GM12878 (cell line): Measurements from ENCODE around the gene BZW2. TPM values are rescaled to one million over a fixed set of nuclear protein-coding genes. Genes with fewer than 3 reads are reported as not detected.

ENCODE experiments used
- ATAC-seq: fragments of 200-7000 bp; cut with Tn5 transposase; 3 replicates; pipeline ENCODE4 v1.9.1; 2020; ENCODE audit warnings: mild to moderate bottlenecking, moderate library complexity
- BruUV-seq: library from RNA; stranded (reverse); fragments of 400-500 nt; replicated peaks from 2 replicates; lab custom pipeline; 2021; lab: Mats Ljungman, UMichigan
- CTCF ChIA-PET: fragments of 300-600 bp; sonication (Branson Sonifier 250); formaldehyde crosslinking; extraction: SDS; loops from one replicate; lab custom pipeline; 2021; ENCODE audit warnings: inconsistent platforms; lab: Yijun Ruan, JAX
- POLR2A ChIA-PET: fragments of 350-600 bp; formaldehyde crosslinking; extraction: SDS; loops from one replicate; lab custom pipeline; 2021; ENCODE audit warnings: inconsistent platforms; lab: Charles Lee
- RAD21 ChIA-PET: fragments of 300-600 bp; sonication (Branson Sonifier 250); formaldehyde crosslinking; loops from one replicate; lab custom pipeline; 2023; ENCODE audit warnings: antibody characterized with exemption; ENCODE audit not compliant: unreplicated experiment; lab: Charles Lee
- SMC1A ChIA-PET: fragments of 300-600 bp; sonication (Branson Sonifier 250); formaldehyde crosslinking; loops from one replicate; lab custom pipeline; 2023; ENCODE audit not compliant: unreplicated experiment, uncharacterized antibody; lab: Charles Lee
- DNase-seq: peaks from one replicate; pipeline ENCODE4 v3.0.0-alpha.2; 2011; ENCODE audit warnings: low read depth, low spot score
- FAIRE-seq: peaks from 3 replicates; lab custom pipeline; 2011; peaks lifted over from hg19 to GRCh38; lab: Jason Lieb, UNC
- H2AFZ ChIP-seq: 2 replicates; pipeline ENCODE4 v1.6.0; 2011; ENCODE audit warnings: low read depth, low read length, control low read depth; ENCODE audit not compliant: control insufficient read depth
- H3K27ac ChIP-seq: 2 replicates; pipeline ENCODE4 v1.5.1; 2011; ENCODE audit warnings: control low read depth; ENCODE audit not compliant: control insufficient read depth, insufficient read depth
- H3K27me3 ChIP-seq, 2 experiments: replicated peaks in 1 of 2; 2 replicates each; pipeline versions ENCODE4 v1.6.0 to v1.6.1; 2011; ENCODE audit warnings: low read length in 1 of 2; ENCODE audit not compliant: control insufficient read depth in 2 of 2, insufficient read depth in 2 of 2
- H3K36me3 ChIP-seq, 2 experiments: 2 replicates each; pipeline ENCODE4 v1.5.1; 2011; ENCODE audit warnings: low read length in 1 of 2; ENCODE audit not compliant: control insufficient read depth in 2 of 2, insufficient read depth in 2 of 2
- H3K4me1 ChIP-seq: 2 replicates; pipeline ENCODE4 v1.6.1; 2011; ENCODE audit warnings: mild to moderate bottlenecking, low read length, moderate library complexity, mixed read lengths; ENCODE audit not compliant: control insufficient read depth, insufficient read depth
- H3K4me2 ChIP-seq: 2 replicates; pipeline ENCODE4 v1.6.0; 2011; ENCODE audit warnings: control low read depth; ENCODE audit not compliant: control insufficient read depth, insufficient read depth
- H3K4me3 ChIP-seq: fragments of 200-600 bp; sonication (generic); 2 replicates; pipeline ENCODE4 v1.5.1; 2016
- H3K79me2 ChIP-seq: 2 replicates; pipeline ENCODE4 v1.6.0; 2011; ENCODE audit warnings: low read length; ENCODE audit not compliant: control insufficient read depth, insufficient read depth
- H3K9ac ChIP-seq: 2 replicates; pipeline ENCODE4 v1.8.0; 2011; ENCODE audit warnings: low read length, control low read depth, mixed read lengths; ENCODE audit not compliant: control insufficient read depth, insufficient read depth
- H3K9me3 ChIP-seq: replicated peaks from 3 replicates; pipeline ENCODE4 v1.5.1; 2011; ENCODE audit warnings: mild to moderate bottlenecking, low read length; ENCODE audit not compliant: control insufficient read depth, insufficient read depth
- H4K20me1 ChIP-seq: 2 replicates; pipeline ENCODE4 v1.6.0; 2011; ENCODE audit not compliant: control insufficient read depth, insufficient read depth
- DPF2 ChIP-seq: fragments of 450-650 bp; IDR thresholded peaks from 2 replicates; pipeline ENCODE4 v1.6.1; 2017; ENCODE audit warnings: mild to moderate bottlenecking
- HDAC2 ChIP-seq: fragments of 200-600 bp; sonication (generic); IDR thresholded peaks from 2 replicates; pipeline ENCODE4 v1.6.1; 2017
- IRF4 ChIP-seq: IDR thresholded peaks from 2 replicates; pipeline ENCODE4 v1.6.1; 2011; ENCODE audit warnings: low read depth, low read length
- JUNB ChIP-seq: IDR thresholded peaks from 2 replicates; pipeline ENCODE4 v1.6.1; 2016; ENCODE audit warnings: antibody characterized with exemption, mild to moderate bottlenecking
- POU2F2 ChIP-seq: IDR thresholded peaks from 3 replicates; pipeline ENCODE4 v1.6.1; 2011; ENCODE audit warnings: low read depth, mild to moderate bottlenecking, low read length, borderline replicate concordance
- RELA ChIP-seq: fragments of 450-650 bp; IDR thresholded peaks from 2 replicates; pipeline ENCODE4 v1.8.0; 2014; ENCODE audit warnings: borderline replicate concordance; ENCODE audit not compliant: partially characterized antibody
- SIX5 ChIP-seq: IDR thresholded peaks from 2 replicates; pipeline ENCODE4 v1.6.1; 2011; ENCODE audit warnings: mild to moderate bottlenecking, low read depth, low read length, moderate library complexity; ENCODE audit not compliant: severe bottlenecking
- SRF ChIP-seq, 2 experiments: IDR thresholded peaks; 2 replicates each; pipeline ENCODE4 v1.6.1; 2011; ENCODE audit warnings: low read depth in 2 of 2, low read length in 2 of 2, mild to moderate bottlenecking in 1 of 2, moderate library complexity in 1 of 2
- ZNF217 ChIP-seq: fragments of 450-650 bp; IDR thresholded peaks from 2 replicates; pipeline ENCODE4 v1.6.1; 2017; ENCODE audit warnings: antibody characterized with exemption, mild to moderate bottlenecking
- ZNF274 ChIP-seq: IDR thresholded peaks from one replicate; pipeline ENCODE4 v1.8.0; 2011; ENCODE audit not compliant: insufficient read length, insufficient read depth
- ZNF687 ChIP-seq: fragments of 450-650 bp; IDR thresholded peaks from 2 replicates; pipeline ENCODE4 v1.6.1; 2017; ENCODE audit warnings: mild to moderate bottlenecking, moderate library complexity
- WGBS: methylation state at CpG from one replicate; pipeline ENCODE4 v1.1.6; 2016; ENCODE audit warnings: low lambda C conversion rate; ENCODE audit not compliant: insufficient replicate concordance, insufficient coverage; ENCODE audit errors: missing lambda C conversion rate; 5-methylcytosine and 5-hydroxymethylcytosine counted together
- in situ Hi-C: fragments of 300-500 bp; cut with MboI; formaldehyde crosslinking; loops from 9 replicates; pipeline ENCODE4 v1.14.3; 2018; ENCODE audit warnings: mixed read lengths
- intact Hi-C: fragments of 100-400 bp; cut with micrococcal nuclease; formaldehyde crosslinking; loops from one replicate; pipeline ENCODE4 v1.14.2; 2022; ENCODE audit not compliant: unreplicated experiment
- polyA plus RNA-seq, 11 experiments: library from polyadenylated mRNA; depleted of rRNA in 4 of 11; unstranded in 6 of 11; stranded (reverse) in 5 of 11; fragments of >200 nt; fragmentation: Nextera tagmentation in 4 of 11; fragmentation: Illumina TruSeq in 1 of 11; extraction: Ambion mirVana in 4 of 11; extraction: Trizol in 1 of 11; gene quantifications; 1 replicate in 1 of 11; 2 replicates in 10 of 11; pipeline versions ENCODE4 v1.2.1 to v1.2.3, GENCODE V29; 2011 to 2016; ENCODE audit warnings: inconsistent platforms in 2 of 11, missing spikeins in 2 of 11, low read depth in 1 of 11
- total RNA-seq, 4 experiments: library from RNA; depleted of rRNA in 3 of 4; stranded (reverse); fragments of >200 nt in 3 of 4; fragmentation: Illumina TruSeq in 1 of 4; extraction: Trizol in 1 of 4; gene quantifications; 2 replicates each; pipeline versions ENCODE4 v1.2.1 to v1.2.3, GENCODE V29; 2013 to 2021
- TF ChIP-seq, protein P1 (sequence below): fragments of 450-650 bp; IDR thresholded peaks from 2 replicates; pipeline ENCODE4 v1.6.1; 2016; ENCODE audit warnings: mild to moderate bottlenecking
- TF ChIP-seq, protein P2 (sequence below): IDR thresholded peaks from 2 replicates; pipeline ENCODE4 v1.6.1; 2012; ENCODE audit warnings: low read depth, low read length, improper control_type of control experiment
- TF ChIP-seq, protein P3 (sequence below): fragments of 450-650 bp; formaldehyde crosslinking; IDR thresholded peaks from 2 replicates; pipeline ENCODE4 v1.4.0; 2022; ENCODE audit warnings: mild to moderate bottlenecking, moderate library complexity

BZW2 gene
- total and polyA plus RNA-seq, 10 of the 15 experiments (the other 5 are each of a cell fraction or from before 2014, with no cell fraction given) = 1.3 to 6.8 (median 3.1) TPM

DNA sequence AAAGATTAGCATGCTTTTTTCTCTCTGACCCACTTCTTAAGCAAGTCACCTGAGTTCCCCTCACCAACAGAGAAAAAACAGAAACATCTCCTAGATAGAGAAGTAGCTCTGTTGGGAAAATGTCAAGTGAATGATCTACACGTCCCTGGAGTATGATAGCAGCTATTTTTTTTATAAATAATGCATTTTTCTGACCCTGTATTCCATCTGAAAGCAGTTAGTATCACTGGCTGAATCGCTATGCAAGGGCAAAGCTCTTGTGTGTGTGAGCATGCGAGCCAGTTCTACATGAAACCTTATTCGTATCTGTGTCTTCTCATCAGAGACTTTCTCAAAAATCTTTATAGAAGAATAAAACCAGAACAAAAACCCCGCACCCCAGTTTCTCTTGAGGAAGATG is 8.6 kb upstream of the BZW2 start:
- CTCF ChIA-PET = no interaction called here

More for the DNA sequence above, 8.6 kb upstream of the BZW2 start:
- intact Hi-C loops (no loop called here), in situ Hi-C loops (no loop called here)
- Histone ChIP-seq H3K4me2 (no peak overlapping the region), H2AFZ (no peak overlapping the region), H3K27me3 (no peaks in the 10 kb centered on the region; a peak in 1 of 4 replicates), H3K79me2 (no peaks in the 10 kb centered on the region), H4K20me1 (no peaks in the 10 kb centered on the region; the same call in 1 of the 2 replicates), H3K9me3 (no peaks in the 10 kb centered on the region), H3K4me1 (no peaks in the 10 kb centered on the region), H3K9ac (no peak overlapping the region), H3K4me3 (no peak overlapping the region), H3K27ac (no peak overlapping the region), H3K36me3 (no peaks in the 10 kb centered on the region)
- 53% methylated on average over 5 of the region's 5 CpGs for WGBS
- DNase-seq (no peak), ATAC-seq (no peak), FAIRE-seq (no peak)
- ChIA-PET RAD21 (no interaction called here), POLR2A (no interaction called here), SMC1A (no interaction called here)
- TF ChIP-seq, protein P1, sequence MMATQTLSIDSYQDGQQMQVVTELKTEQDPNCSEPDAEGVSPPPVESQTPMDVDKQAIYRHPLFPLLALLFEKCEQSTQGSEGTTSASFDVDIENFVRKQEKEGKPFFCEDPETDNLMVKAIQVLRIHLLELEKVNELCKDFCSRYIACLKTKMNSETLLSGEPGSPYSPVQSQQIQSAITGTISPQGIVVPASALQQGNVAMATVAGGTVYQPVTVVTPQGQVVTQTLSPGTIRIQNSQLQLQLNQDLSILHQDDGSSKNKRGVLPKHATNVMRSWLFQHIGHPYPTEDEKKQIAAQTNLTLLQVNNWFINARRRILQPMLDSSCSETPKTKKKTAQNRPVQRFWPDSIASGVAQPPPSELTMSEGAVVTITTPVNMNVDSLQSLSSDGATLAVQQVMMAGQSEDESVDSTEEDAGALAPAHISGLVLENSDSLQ = no peak
- TF ChIP-seq ZNF687 = no peak
- no peak for TF ChIP-seq RELA
- TF ChIP-seq SIX5 = no peak
- TF ChIP-seq IRF4 = no peak
- no peak for TF ChIP-seq ZNF217
- TF ChIP-seq, protein P2, sequence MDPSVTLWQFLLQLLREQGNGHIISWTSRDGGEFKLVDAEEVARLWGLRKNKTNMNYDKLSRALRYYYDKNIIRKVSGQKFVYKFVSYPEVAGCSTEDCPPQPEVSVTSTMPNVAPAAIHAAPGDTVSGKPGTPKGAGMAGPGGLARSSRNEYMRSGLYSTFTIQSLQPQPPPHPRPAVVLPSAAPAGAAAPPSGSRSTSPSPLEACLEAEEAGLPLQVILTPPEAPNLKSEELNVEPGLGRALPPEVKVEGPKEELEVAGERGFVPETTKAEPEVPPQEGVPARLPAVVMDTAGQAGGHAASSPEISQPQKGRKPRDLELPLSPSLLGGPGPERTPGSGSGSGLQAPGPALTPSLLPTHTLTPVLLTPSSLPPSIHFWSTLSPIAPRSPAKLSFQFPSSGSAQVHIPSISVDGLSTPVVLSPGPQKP = no peak
- no peak for TF ChIP-seq ZNF274
- TF ChIP-seq POU2F2 = no peak
- no peak for TF ChIP-seq DPF2
- no peak for TF ChIP-seq JUNB
- TF ChIP-seq, protein P3, sequence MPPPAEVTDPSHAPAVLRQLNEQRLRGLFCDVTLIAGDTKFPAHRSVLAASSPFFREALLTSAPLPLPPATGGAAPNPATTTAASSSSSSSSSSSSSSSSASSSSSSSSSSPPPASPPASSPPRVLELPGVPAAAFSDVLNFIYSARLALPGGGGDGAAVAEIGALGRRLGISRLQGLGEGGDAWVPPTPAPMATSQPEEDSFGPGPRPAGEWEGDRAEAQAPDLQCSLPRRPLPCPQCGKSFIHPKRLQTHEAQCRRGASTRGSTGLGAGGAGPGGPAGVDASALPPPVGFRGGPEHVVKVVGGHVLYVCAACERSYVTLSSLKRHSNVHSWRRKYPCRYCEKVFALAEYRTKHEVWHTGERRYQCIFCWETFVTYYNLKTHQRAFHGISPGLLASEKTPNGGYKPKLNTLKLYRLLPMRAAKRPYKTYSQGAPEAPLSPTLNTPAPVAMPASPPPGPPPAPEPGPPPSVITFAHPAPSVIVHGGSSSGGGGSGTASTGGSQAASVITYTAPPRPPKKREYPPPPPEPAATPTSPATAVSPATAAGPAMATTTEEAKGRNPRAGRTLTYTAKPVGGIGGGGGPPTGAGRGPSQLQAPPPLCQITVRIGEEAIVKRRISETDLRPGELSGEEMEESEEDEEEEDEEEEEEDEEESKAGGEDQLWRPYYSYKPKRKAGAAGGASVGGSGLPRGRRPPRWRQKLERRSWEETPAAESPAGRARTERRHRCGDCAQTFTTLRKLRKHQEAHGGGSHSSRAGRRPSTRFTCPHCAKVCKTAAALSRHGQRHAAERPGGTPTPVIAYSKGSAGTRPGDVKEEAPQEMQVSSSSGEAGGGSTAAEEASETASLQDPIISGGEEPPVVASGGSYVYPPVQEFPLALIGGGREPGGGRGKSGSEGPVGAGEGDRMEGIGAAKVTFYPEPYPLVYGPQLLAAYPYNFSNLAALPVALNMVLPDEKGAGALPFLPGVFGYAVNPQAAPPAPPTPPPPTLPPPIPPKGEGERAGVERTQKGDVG = no peak
- no peak for TF ChIP-seq HDAC2
- TF ChIP-seq SRF (IDR thresholded peaks at IDR 0.05; ENCODE audit: low read depth in 2 of 2, low read length in 2 of 2) = no peak
- BruUV-seq = no TSS peak
